ENCODE data around the gene GPANK1. TPM values are rescaled to one million over a fixed set of nuclear protein-coding genes. Genes with fewer than 3 reads are reported as not detected.

GPANK1 gene
- total RNA-seq, 4 donors from 2014 or later: 22.3 to 32.5 (median 24.3) TPM

DNA sequence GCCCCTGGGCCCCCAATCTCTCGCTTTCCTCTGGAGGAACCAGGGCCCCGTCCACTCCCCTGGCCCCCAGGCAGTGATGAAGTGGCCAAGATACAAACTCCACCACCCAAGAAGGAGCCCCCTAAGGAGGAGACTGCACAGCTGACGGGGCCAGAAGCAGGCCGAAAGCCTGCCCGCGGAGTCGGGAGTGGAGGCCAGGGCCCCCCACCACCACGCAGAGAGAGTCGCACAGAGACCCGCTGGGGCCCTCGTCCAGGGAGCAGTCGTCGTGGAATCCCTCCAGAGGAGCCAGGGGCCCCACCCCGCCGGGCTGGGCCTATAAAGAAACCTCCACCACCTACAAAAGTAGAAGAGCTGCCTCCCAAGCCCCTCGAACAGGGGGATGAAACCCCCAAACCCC is 33.6 kb downstream of the GPANK1 start:
- intact Hi-C loops (cut with DNase I; ENCODE audit: low total_unique reads): no loop called here
- no peak for DNase-seq (ENCODE audit: low spot score in 2 of 2)
- 83 to 87% methylated on average over 15 to 16 of the region's 16 CpGs for whole genome bisulfite sequencing, 2 donors
- TF ChIP-seq, protein P1, sequence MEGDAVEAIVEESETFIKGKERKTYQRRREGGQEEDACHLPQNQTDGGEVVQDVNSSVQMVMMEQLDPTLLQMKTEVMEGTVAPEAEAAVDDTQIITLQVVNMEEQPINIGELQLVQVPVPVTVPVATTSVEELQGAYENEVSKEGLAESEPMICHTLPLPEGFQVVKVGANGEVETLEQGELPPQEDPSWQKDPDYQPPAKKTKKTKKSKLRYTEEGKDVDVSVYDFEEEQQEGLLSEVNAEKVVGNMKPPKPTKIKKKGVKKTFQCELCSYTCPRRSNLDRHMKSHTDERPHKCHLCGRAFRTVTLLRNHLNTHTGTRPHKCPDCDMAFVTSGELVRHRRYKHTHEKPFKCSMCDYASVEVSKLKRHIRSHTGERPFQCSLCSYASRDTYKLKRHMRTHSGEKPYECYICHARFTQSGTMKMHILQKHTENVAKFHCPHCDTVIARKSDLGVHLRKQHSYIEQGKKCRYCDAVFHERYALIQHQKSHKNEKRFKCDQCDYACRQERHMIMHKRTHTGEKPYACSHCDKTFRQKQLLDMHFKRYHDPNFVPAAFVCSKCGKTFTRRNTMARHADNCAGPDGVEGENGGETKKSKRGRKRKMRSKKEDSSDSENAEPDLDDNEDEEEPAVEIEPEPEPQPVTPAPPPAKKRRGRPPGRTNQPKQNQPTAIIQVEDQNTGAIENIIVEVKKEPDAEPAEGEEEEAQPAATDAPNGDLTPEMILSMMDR (IDR thresholded peaks at IDR 0.05): no peak
- no peak for TF ChIP-seq POLR2A (IDR thresholded peaks at IDR 0.05)
- no peak overlapping the region for H3K4me3 ChIP-seq (ENCODE audit: low read depth, poor library complexity, severe bottlenecking)

DNA sequence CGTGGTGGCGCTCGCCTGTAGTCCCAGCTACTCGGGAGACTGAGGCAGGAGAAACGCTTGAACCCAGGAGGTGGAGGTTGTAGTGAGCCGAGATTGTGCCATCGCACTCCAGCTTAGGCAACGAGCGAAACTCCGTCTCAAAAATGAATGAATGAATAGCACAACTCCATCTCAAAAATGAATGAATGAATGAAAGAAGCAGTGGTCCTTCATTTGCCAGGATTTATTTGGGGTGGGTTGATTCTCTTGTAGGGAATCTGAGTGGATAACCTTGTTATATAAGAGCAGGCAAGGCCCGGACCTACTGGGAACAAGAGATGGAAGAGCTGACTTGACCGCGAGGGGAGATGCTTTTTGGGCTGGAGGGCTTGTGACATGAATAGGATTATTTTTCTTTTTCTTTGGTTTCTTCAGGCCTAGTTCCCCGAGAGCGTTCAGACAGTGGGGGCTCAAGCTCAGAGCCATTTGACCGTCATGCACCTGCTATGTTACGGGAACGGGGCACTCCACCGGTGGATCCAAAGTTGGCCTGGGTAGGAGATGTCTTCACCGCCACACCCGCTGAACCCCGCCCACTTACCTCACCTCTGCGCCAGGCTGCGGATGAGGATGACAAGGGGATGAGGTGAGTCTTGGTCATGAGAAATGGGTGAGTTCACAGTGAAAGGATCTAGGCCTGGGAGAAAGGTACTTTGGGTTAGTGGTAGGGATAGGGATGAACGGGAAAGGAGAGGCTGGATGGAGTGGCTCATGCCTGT is 34.4 kb downstream of the GPANK1 start:
- TF ChIP-seq POLR2A (IDR thresholded peaks at IDR 0.05): no peak
- TF ChIP-seq, protein P1 (IDR thresholded peaks at IDR 0.05): no peak
- H3K4me3 ChIP-seq (ENCODE audit: low read depth, poor library complexity, severe bottlenecking): no peak overlapping the region
- WGBS, 2 donors: 79 to 85% methylated on average over 25 of the region's 25 CpGs
- intact Hi-C loops (cut with DNase I; ENCODE audit: low total_unique reads): no loop called here
- no peak for DNase-seq (ENCODE audit: low spot score in 2 of 2)

GRCh38 chr6:31629014-31629413 is 35.8 kb downstream of the GPANK1 start:
- no peak for TF ChIP-seq POLR2A (IDR thresholded peaks at IDR 0.05)
- TF ChIP-seq, protein P1 (IDR thresholded peaks at IDR 0.05): no peak
- intact Hi-C loops (cut with DNase I; ENCODE audit: low total_unique reads): no loop called here
- DNase-seq (ENCODE audit: low spot score in 2 of 2): no peak
- H3K4me3 ChIP-seq (ENCODE audit: low read depth, poor library complexity, severe bottlenecking): no peak overlapping the region
- 90 to 93% methylated on average over 7 of the region's 7 CpGs for WGBS, 2 donors

GRCh38 chr6:31627690-31628287 is 37.0 kb downstream of the GPANK1 start:
- no peak for TF ChIP-seq POLR2A (IDR thresholded peaks at IDR 0.05)
- TF ChIP-seq, protein P1 (IDR thresholded peaks at IDR 0.05): no peak
- 93 to 94% methylated on average over 19 of the region's 19 CpGs for WGBS, 2 donors
- no peak for DNase-seq (ENCODE audit: low spot score in 2 of 2)
- intact Hi-C loops (cut with DNase I; ENCODE audit: low total_unique reads): no loop called here
- no peak overlapping the region for H3K4me3 ChIP-seq (ENCODE audit: low read depth, poor library complexity, severe bottlenecking)

GRCh38 chr6:31626952-31627351 is 37.8 kb downstream of the GPANK1 start:
- no peak overlapping the region for H3K4me3 ChIP-seq (ENCODE audit: low read depth, poor library complexity, severe bottlenecking)
- TF ChIP-seq, protein P1 (IDR thresholded peaks at IDR 0.05): no peak
- TF ChIP-seq POLR2A (IDR thresholded peaks at IDR 0.05): no peak
- 82 to 85% methylated on average over 10 of the region's 10 CpGs for WGBS, 2 donors
- intact Hi-C loops (cut with DNase I; ENCODE audit: low total_unique reads): no loop called here
- no peak for DNase-seq (ENCODE audit: low spot score in 2 of 2)
